Astrocyte (in vitro differentiated cells and primary cell): ENCODE measurements around the gene SOX30. TPM values are rescaled to one million over a fixed set of nuclear protein-coding genes. Genes with fewer than 3 reads are reported as not detected.
A peak's percentile ranks its signal among the peaks of the same experiment; 100 is the strongest.

Source experiments
- DNase-seq: peaks from one replicate; pipeline ENCODE4 v3.0.0-alpha.2; 2010; ENCODE audit warnings: low read depth
- FAIRE-seq: peaks from 2 replicates; lab custom pipeline; 2011; peaks lifted over from hg19 to GRCh38; lab: Jason Lieb, UNC
- H2AFZ ChIP-seq: 2 replicates; pipeline ENCODE4 v1.6.0; 2012; ENCODE audit warnings: low read depth, low read length, inconsistent platforms
- H3K27ac ChIP-seq: 2 replicates; pipeline ENCODE4 v1.5.1; 2011; ENCODE audit warnings: low read depth, low read length, inconsistent platforms
- H3K27me3 ChIP-seq: 2 replicates; pipeline ENCODE4 v1.6.0; 2011; ENCODE audit warnings: low read length, inconsistent platforms; ENCODE audit not compliant: insufficient read depth
- H3K36me3 ChIP-seq: 2 replicates; pipeline ENCODE4 v1.5.1; 2011; ENCODE audit warnings: low read length, inconsistent platforms; ENCODE audit not compliant: insufficient read depth
- H3K4me1 ChIP-seq: 2 replicates; pipeline ENCODE4 v1.5.1; 2011; ENCODE audit warnings: low read length, inconsistent platforms; ENCODE audit not compliant: insufficient read depth
- H3K4me2 ChIP-seq: 2 replicates; pipeline ENCODE4 v1.6.0; 2012; ENCODE audit warnings: low read length, inconsistent platforms
- H3K4me3 ChIP-seq: 2 replicates; pipeline ENCODE4 v1.5.1; 2011; ENCODE audit warnings: low read depth, mild to moderate bottlenecking, low read length, inconsistent platforms; ENCODE audit not compliant: insufficient read depth
- H3K79me2 ChIP-seq: 2 replicates; pipeline ENCODE4 v1.6.0; 2012; ENCODE audit warnings: mild to moderate bottlenecking, low read length, inconsistent platforms; ENCODE audit not compliant: insufficient read depth
- H3K9ac ChIP-seq: 2 replicates; pipeline ENCODE4 v1.6.0; 2012; ENCODE audit warnings: mild to moderate bottlenecking, low read length, inconsistent platforms
- H3K9me3 ChIP-seq: 2 replicates; pipeline ENCODE4 v1.5.1; 2012; ENCODE audit warnings: low read depth, mild to moderate bottlenecking, low read length, inconsistent platforms; ENCODE audit not compliant: insufficient read depth
- H4K20me1 ChIP-seq: 2 replicates; pipeline ENCODE4 v1.6.0; 2012; ENCODE audit warnings: low read length, inconsistent platforms; ENCODE audit not compliant: insufficient read depth
- H3K27ac Mint-ChIP-seq: one replicate; pipeline ENCODE4 v1.8.0; 2021; ENCODE audit warnings: mild to moderate bottlenecking, mixed read lengths; ENCODE audit not compliant: unreplicated experiment
- H3K27me3 Mint-ChIP-seq: one replicate; pipeline ENCODE4 v1.8.0; 2021; ENCODE audit warnings: low read depth, mixed read lengths; ENCODE audit not compliant: unreplicated experiment
- H3K36me3 Mint-ChIP-seq: one replicate; pipeline ENCODE4 v1.8.0; 2021; ENCODE audit warnings: low read depth, mixed read lengths; ENCODE audit not compliant: unreplicated experiment
- H3K4me1 Mint-ChIP-seq: one replicate; pipeline ENCODE4 v1.8.0; 2021; ENCODE audit warnings: low read depth, mixed read lengths; ENCODE audit not compliant: unreplicated experiment
- H3K4me3 Mint-ChIP-seq: one replicate; pipeline ENCODE4 v1.8.0; 2021; ENCODE audit warnings: mild to moderate bottlenecking, moderate library complexity, mixed read lengths; ENCODE audit not compliant: unreplicated experiment
- H3K9me3 Mint-ChIP-seq: one replicate; pipeline ENCODE4 v1.8.0; 2021; ENCODE audit warnings: mild to moderate bottlenecking, mixed read lengths; ENCODE audit not compliant: unreplicated experiment
- CTCF ChIP-seq: IDR thresholded peaks from 2 replicates; pipeline ENCODE4 v1.5.1; 2011; ENCODE audit warnings: low read depth, mild to moderate bottlenecking, inconsistent platforms, low read length, moderate library complexity; ENCODE audit not compliant: insufficient read depth
- EZH2 ChIP-seq: IDR thresholded peaks from 2 replicates; pipeline ENCODE4 v1.6.1; 2012; ENCODE audit warnings: mild to moderate bottlenecking, low read length, inconsistent platforms; ENCODE audit not compliant: insufficient read depth
- total RNA-seq: library from RNA; stranded (reverse); gene quantifications from 2 replicates; pipeline ENCODE4 v1.2.1, GENCODE V29; 2021

The SOX30 gene
- total RNA-seq, 1 donor from 2014 or later, result 0.14 TPM

GRCh38 chr5:157596487-157596886, 55.8 kb downstream of the SOX30 start:
- Mint-ChIP-seq H3K27me3 (no peaks in the 10 kb centered on the region), H3K9me3 (peaks cover 3% of the 10 kb centered on the region), H3K4me3 (no peak overlapping the region), H3K4me1 (peaks cover 3% of the 10 kb centered on the region), H3K36me3 (no peaks in the 10 kb centered on the region), H3K27ac (no peak overlapping the region)
- H3K27ac ChIP-seq, result no peak overlapping the region
- FAIRE-seq (no peak), DNase-seq (peak; percentile 46)
- peaks cover 8% of the 10 kb centered on the region for H3K4me1 ChIP-seq
- H3K27me3 ChIP-seq, result no peaks in the 10 kb centered on the region
- no peaks in the 10 kb centered on the region for H4K20me1 ChIP-seq
- no peak overlapping the region for H3K4me3 ChIP-seq
- no peak overlapping the region for H3K9ac ChIP-seq
- TF ChIP-seq EZH2 (no peak), CTCF (no peak)
- no peaks in the 10 kb centered on the region for H3K9me3 ChIP-seq
- H3K36me3 ChIP-seq, result no peaks in the 10 kb centered on the region
- H3K4me2 ChIP-seq, result no peak overlapping the region
- no peaks in the 10 kb centered on the region for H3K79me2 ChIP-seq
- H2AFZ ChIP-seq, result no peak overlapping the region

- FAIRE-seq, result no peak
- H3K79me2 ChIP-seq, result no peaks in the 10 kb centered on the region
- H3K9me3 ChIP-seq, result no peaks in the 10 kb centered on the region
- no peak overlapping the region for H3K27ac ChIP-seq
- H3K9ac ChIP-seq, result no peak overlapping the region
- DNase-seq, result no peak
- no peaks in the 10 kb centered on the region for H3K27me3 Mint-ChIP-seq
- no peak overlapping the region for H3K4me3 Mint-ChIP-seq
- H3K4me2 ChIP-seq, result no peak overlapping the region
- H3K4me1 Mint-ChIP-seq, result no peaks in the 10 kb centered on the region
- TF ChIP-seq EZH2 (no peak), CTCF (no peak)
- no peaks in the 10 kb centered on the region for H4K20me1 ChIP-seq
- no peaks in the 10 kb centered on the region for H3K36me3 Mint-ChIP-seq
- H3K4me3 ChIP-seq, result no peak overlapping the region
- no peak overlapping the region for H3K27ac Mint-ChIP-seq
- no peak overlapping the region for H2AFZ ChIP-seq
- H3K36me3 ChIP-seq, result no peaks in the 10 kb centered on the region
- peaks cover 8% of the 10 kb centered on the region for H3K4me1 ChIP-seq
- H3K9me3 Mint-ChIP-seq, result peaks cover 3% of the 10 kb centered on the region
- no peaks in the 10 kb centered on the region for H3K27me3 ChIP-seq
These were observed 57.4 kb downstream of the SOX30 start for GRCh38 chr5:157594675-157595459.

GRCh38 chr5:157594257-157594656, 58.0 kb downstream of the SOX30 start:
- H3K4me1 Mint-ChIP-seq, result no peaks in the 10 kb centered on the region
- Histone ChIP-seq H3K4me1 (peaks cover 8% of the 10 kb centered on the region), H2AFZ (no peak overlapping the region), H3K27me3 (no peaks in the 10 kb centered on the region), H3K9me3 (no peaks in the 10 kb centered on the region), H3K4me2 (no peak overlapping the region), H3K36me3 (no peaks in the 10 kb centered on the region), H4K20me1 (no peaks in the 10 kb centered on the region), H3K79me2 (no peaks in the 10 kb centered on the region), H3K9ac (no peak overlapping the region), H3K27ac (no peak overlapping the region), H3K4me3 (no peak overlapping the region)
- H3K36me3 Mint-ChIP-seq, result no peaks in the 10 kb centered on the region
- peaks cover 3% of the 10 kb centered on the region for H3K9me3 Mint-ChIP-seq
- H3K27me3 Mint-ChIP-seq, result no peaks in the 10 kb centered on the region
- FAIRE-seq, result peak; percentile 62
- H3K27ac Mint-ChIP-seq, result no peak overlapping the region
- TF ChIP-seq CTCF, result no peak
- no peak for TF ChIP-seq EZH2
- H3K4me3 Mint-ChIP-seq, result no peak overlapping the region
- no peak for DNase-seq
